MM.1S (cell line): ENCODE results near the gene TTPAL.

Source experiments
- DNase-seq: peaks from one replicate; pipeline ENCODE4 v3.0.0-alpha.2; 2015
- H2AFZ ChIP-seq: fragments of 300-600 bp; sonication (generic); 2 replicates; pipeline ENCODE4 v1.6.0; 2016; ENCODE audit warnings: antibody characterized with exemption, low read length
- H3F3A ChIP-seq: fragments of 300-600 bp; sonication (generic); 2 replicates; pipeline ENCODE4 v1.6.1; 2016; ENCODE audit warnings: mild to moderate bottlenecking, antibody characterized with exemption, low read length, moderate library complexity, mixed read lengths; ENCODE audit not compliant: insufficient read depth
- H3K27ac ChIP-seq: fragments of 300-600 bp; sonication (generic); 2 replicates; pipeline ENCODE4 v1.5.1; 2016; ENCODE audit warnings: mild to moderate bottlenecking, low read length
- H3K27me3 ChIP-seq: fragments of 300-600 bp; sonication (generic); replicated peaks from 2 replicates; pipeline ENCODE4 v1.6.0; 2016; ENCODE audit warnings: low read length; ENCODE audit not compliant: insufficient read depth
- H3K36me3 ChIP-seq: fragments of 300-600 bp; sonication (generic); replicated peaks from 2 replicates; pipeline ENCODE4 v1.6.1; 2016; ENCODE audit warnings: mild to moderate bottlenecking, low read length, mixed read lengths; ENCODE audit not compliant: insufficient read depth
- H3K4me1 ChIP-seq: fragments of 300-600 bp; sonication (generic); 2 replicates; pipeline ENCODE4 v1.6.1; 2016; ENCODE audit warnings: low read length, mixed read lengths
- H3K4me2 ChIP-seq: fragments of 300-600 bp; sonication (generic); 2 replicates; pipeline ENCODE4 v1.6.0; 2016; ENCODE audit warnings: low read depth, low read length
- H3K4me3 ChIP-seq: fragments of 300-600 bp; sonication (generic); 2 replicates; pipeline ENCODE4 v1.5.1; 2016; ENCODE audit warnings: low read length, mixed read lengths
- H3K79me2 ChIP-seq: fragments of 300-600 bp; sonication (generic); 2 replicates; pipeline ENCODE4 v1.6.1; 2016; ENCODE audit warnings: mixed run types, low read length, mixed read lengths
- H3K9ac ChIP-seq: fragments of 300-600 bp; sonication (generic); 2 replicates; pipeline ENCODE4 v1.6.1; 2016; ENCODE audit warnings: low read length, mixed read lengths
- H3K9me2 ChIP-seq: fragments of 300-600 bp; sonication (generic); replicated peaks from 2 replicates; pipeline ENCODE4 v1.6.1; 2016; ENCODE audit warnings: mild to moderate bottlenecking, low read length, mixed read lengths; ENCODE audit not compliant: insufficient read depth
- H3K9me3 ChIP-seq: fragments of 300-600 bp; sonication (generic); replicated peaks from 2 replicates; pipeline ENCODE4 v1.6.1; 2016; ENCODE audit warnings: mild to moderate bottlenecking, low read length, mixed read lengths; ENCODE audit not compliant: insufficient read depth
- H4K20me1 ChIP-seq: fragments of 300-600 bp; sonication (generic); 2 replicates; pipeline ENCODE4 v1.6.1; 2016; ENCODE audit warnings: mild to moderate bottlenecking, low read length, moderate library complexity, mixed read lengths; ENCODE audit not compliant: insufficient read depth
- CTCF ChIP-seq: fragments of 300-600 bp; sonication (generic); IDR thresholded peaks from 2 replicates; pipeline ENCODE4 v1.5.1; 2016; ENCODE audit warnings: antibody characterized with exemption, low read length, mixed read lengths
- EZH2 ChIP-seq: fragments of 300-600 bp; sonication (generic); optimal IDR thresholded peaks from 2 replicates; pipeline ENCODE3; 2017; ENCODE audit warnings: low read depth, mild to moderate bottlenecking, antibody characterized with exemption, low read length, mixed read lengths
- EZH2phosphoT487 ChIP-seq: fragments of 300-600 bp; sonication (generic); IDR thresholded peaks from 2 replicates; pipeline ENCODE4 v1.6.1; 2018; ENCODE audit warnings: antibody characterized with exemption, low read length

The TTPAL gene

DNA sequence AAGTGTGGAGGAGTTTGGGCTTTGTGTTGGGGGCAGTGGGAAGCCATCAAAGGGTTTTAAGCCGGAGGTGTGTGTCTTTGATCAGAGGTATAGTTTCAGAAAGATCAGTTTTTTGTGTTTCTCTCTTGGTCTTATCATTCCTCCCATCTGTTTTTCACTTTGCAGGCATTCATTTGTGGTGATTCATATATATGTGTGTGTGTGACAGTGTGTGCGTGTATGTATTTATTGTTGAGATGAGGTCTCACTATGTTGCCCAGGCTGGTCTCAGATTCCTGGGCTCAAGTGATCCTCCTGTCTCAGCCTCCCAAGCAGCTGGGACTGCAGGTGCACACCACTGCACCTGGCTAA is 57.3 kb downstream of the TTPAL start:
- Histone ChIP-seq H3K9me2 (no peaks in the 10 kb centered on the region), H4K20me1 (no peaks in the 10 kb centered on the region), H3F3A (0 out of 2 replicates have a peak, but pooled peaks cover 7% of the 10 kb centered on the region), H2AFZ (no peak overlapping the region), H3K4me3 (no peak overlapping the region), H3K9me3 (no peaks in the 10 kb centered on the region), H3K27me3 (no peaks in the 10 kb centered on the region; the same call in 1 of the 2 replicates), H3K4me2 (no peak overlapping the region), H3K36me3 (no peaks in the 10 kb centered on the region), H3K27ac (no peak overlapping the region), H3K9ac (no peak overlapping the region), H3K79me2 (no peaks in the 10 kb centered on the region), H3K4me1 (peaks cover 5% of the 10 kb centered on the region; the same call in 1 of the 2 replicates)
- no peak for DNase-seq
- TF ChIP-seq EZH2 (no peak), CTCF (no peak), EZH2phosphoT487 (no peak)

- Histone ChIP-seq H3K36me3 (no peaks in the 10 kb centered on the region), H3K9me2 (no peaks in the 10 kb centered on the region), H3K9me3 (no peaks in the 10 kb centered on the region), H2AFZ (no peak overlapping the region), H3K9ac (no peak overlapping the region), H3K4me3 (no peak overlapping the region), H3K27ac (no peak overlapping the region), H3F3A (0 out of 2 replicates have a peak, but pooled peaks cover 7% of the 10 kb centered on the region), H3K4me2 (no peak overlapping the region), H3K27me3 (no peaks in the 10 kb centered on the region; the same call in 1 of the 2 replicates), H4K20me1 (no peaks in the 10 kb centered on the region), H3K4me1 (peaks cover 5% of the 10 kb centered on the region; the same call in 1 of the 2 replicates), H3K79me2 (no peaks in the 10 kb centered on the region)
- DNase-seq, result no peak
- no peak for TF ChIP-seq EZH2
- TF ChIP-seq CTCF, result no peak
- no peak for TF ChIP-seq EZH2phosphoT487
Observed at GRCh38 chr20:44533928-44534327, 58.3 kb downstream of the TTPAL start.

DNA sequence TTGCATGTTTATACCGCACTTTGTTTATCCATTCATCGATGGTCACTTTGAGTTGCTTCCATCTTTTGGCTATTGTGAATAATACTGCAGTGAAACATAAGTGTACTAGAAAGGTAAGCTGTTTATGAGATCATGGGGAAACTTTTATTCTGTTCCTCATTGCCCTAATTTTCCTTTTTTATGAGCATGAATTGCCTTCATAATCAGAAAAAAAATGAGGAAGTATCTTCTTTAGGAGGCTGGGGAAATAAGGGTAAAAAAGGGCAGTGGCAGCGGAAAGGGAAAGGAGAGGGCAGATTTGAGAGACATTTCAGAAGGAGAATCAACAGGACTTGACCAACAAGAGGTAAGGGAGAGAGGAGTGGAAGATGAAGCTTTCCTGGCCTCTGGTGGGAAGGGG is 60.5 kb downstream of the TTPAL start:
- H3K36me3 ChIP-seq, result no peaks in the 10 kb centered on the region
- no peak overlapping the region for H3K4me2 ChIP-seq
- no peak overlapping the region for H3K27ac ChIP-seq
- peaks cover 5% of the 10 kb centered on the region; the same call in 1 of the 2 replicates for H3K4me1 ChIP-seq
- H3K27me3 ChIP-seq, result no peaks in the 10 kb centered on the region; the same call in 1 of the 2 replicates
- H3K4me3 ChIP-seq, result no peak overlapping the region
- TF ChIP-seq CTCF, result no peak
- TF ChIP-seq EZH2phosphoT487, result no peak
- no peak for TF ChIP-seq EZH2
- H3K9me2 ChIP-seq, result no peaks in the 10 kb centered on the region
- 0 out of 2 replicates have a peak, but pooled peaks cover 7% of the 10 kb centered on the region for H3F3A ChIP-seq
- H2AFZ ChIP-seq, result no peak overlapping the region
- no peaks in the 10 kb centered on the region for H3K9me3 ChIP-seq
- H4K20me1 ChIP-seq, result no peaks in the 10 kb centered on the region
- no peak for DNase-seq
- no peaks in the 10 kb centered on the region for H3K79me2 ChIP-seq
- H3K9ac ChIP-seq, result no peak overlapping the region
